GM23248 (cell line): ENCODE data around the gene PIK3C3. TPM values are rescaled to one million over a fixed set of nuclear protein-coding genes. Genes with fewer than 3 reads are reported as not detected.
"Not testable (repeated sequence)": the region's sequence is repeated elsewhere in the genome, so short reads cannot be mapped to it uniquely, and the experiment has no call there.

ENCODE experiments used
- DNase-seq: peaks from one replicate; pipeline ENCODE4 v3.0.0-alpha.2; 2015
- H2AFZ ChIP-seq: fragments of 200-600 bp; sonication (generic); 2 replicates; pipeline ENCODE4 v1.6.1; 2016; ENCODE audit warnings: antibody characterized with exemption
- H3F3A ChIP-seq: fragments of 200-600 bp; sonication (generic); 2 replicates; pipeline ENCODE4 v1.6.1; 2016; ENCODE audit warnings: mild to moderate bottlenecking, antibody characterized with exemption, mixed run types; ENCODE audit not compliant: insufficient read depth
- H3K27ac ChIP-seq: fragments of 200-600 bp; sonication (generic); 2 replicates; pipeline ENCODE4 v1.5.1; 2016; ENCODE audit warnings: mild to moderate bottlenecking
- H3K27me3 ChIP-seq: fragments of 200-600 bp; sonication (generic); replicated peaks from 2 replicates; pipeline ENCODE4 v1.6.1; 2016; ENCODE audit warnings: mild to moderate bottlenecking; ENCODE audit not compliant: insufficient read depth
- H3K36me3 ChIP-seq: fragments of 200-600 bp; sonication (generic); 2 replicates; pipeline ENCODE4 v1.6.1; 2016; ENCODE audit warnings: low read depth, mild to moderate bottlenecking
- H3K4me1 ChIP-seq: fragments of 200-600 bp; sonication (generic); 2 replicates; pipeline ENCODE4 v1.6.1; 2016; ENCODE audit warnings: mild to moderate bottlenecking; ENCODE audit not compliant: insufficient read depth
- H3K4me2 ChIP-seq: fragments of 200-600 bp; sonication (generic); one replicate; pipeline ENCODE4 v1.6.1; 2016; ENCODE audit warnings: mild to moderate bottlenecking; ENCODE audit not compliant: unreplicated experiment
- H3K4me3 ChIP-seq: fragments of 200-600 bp; sonication (generic); 2 replicates; pipeline ENCODE4 v1.5.1; 2016; ENCODE audit warnings: mild to moderate bottlenecking
- H3K79me2 ChIP-seq: fragments of 200-600 bp; sonication (generic); 2 replicates; pipeline ENCODE4 v1.6.1; 2016; ENCODE audit warnings: mild to moderate bottlenecking; ENCODE audit not compliant: insufficient read depth
- H3K9ac ChIP-seq: fragments of 200-600 bp; sonication (generic); 2 replicates; pipeline ENCODE4 v1.6.1; 2016; ENCODE audit warnings: mild to moderate bottlenecking
- H3K9me2 ChIP-seq: fragments of 200-600 bp; sonication (generic); 2 replicates; pipeline ENCODE4 v1.6.1; 2016; ENCODE audit warnings: mixed run types, mild to moderate bottlenecking, moderate library complexity; ENCODE audit not compliant: insufficient read depth
- H3K9me3 ChIP-seq: fragments of 200-600 bp; sonication (generic); one replicate; pipeline ENCODE4 v1.6.1; 2017; ENCODE audit warnings: low read depth
- H4K20me1 ChIP-seq: fragments of 200-600 bp; sonication (generic); 2 replicates; pipeline ENCODE4 v1.6.0; 2016; ENCODE audit not compliant: insufficient read depth
- EZH2 ChIP-seq: fragments of 200-600 bp; sonication (generic); IDR thresholded peaks from 2 replicates; pipeline ENCODE4 v1.6.1; 2018; ENCODE audit warnings: antibody characterized with exemption, mild to moderate bottlenecking; ENCODE audit not compliant: insufficient read depth, poor library complexity, severe bottlenecking
- EZH2phosphoT487 ChIP-seq: fragments of 200-600 bp; sonication (generic); IDR thresholded peaks from 2 replicates; pipeline ENCODE4 v1.6.1; 2018; ENCODE audit warnings: antibody characterized with exemption, moderate library complexity, mild to moderate bottlenecking, low read depth; ENCODE audit not compliant: insufficient read depth
- WGBS, 2 experiments: methylation state at CpG; one replicate each; pipeline ENCODE4 v1.1.6; 2015 to 2017; ENCODE audit warnings: low lambda C conversion rate in 2 of 2, low coverage in 1 of 2; ENCODE audit errors: missing lambda C conversion rate in 2 of 2; 5-methylcytosine and 5-hydroxymethylcytosine counted together
- in situ Hi-C: fragments of 300-500 bp; cut with MboI; formaldehyde crosslinking; loops from 2 replicates; pipeline ENCODE4 v1.15.0; 2020
- polyA plus RNA-seq: library from polyadenylated mRNA; unstranded; fragments of >200 nt; fragmentation: Nextera tagmentation; extraction: Ambion mirVana; gene quantifications from 2 replicates; pipeline ENCODE4 v1.2.1, GENCODE V29; 2016
- total RNA-seq: library from RNA; depleted of rRNA; stranded (reverse); fragments of >200 nt; shearing (Covaris generic); gene quantifications from 2 replicates; pipeline ENCODE4 v1.2.3, GENCODE V29; 2014

Gene PIK3C3
- total and polyA plus RNA-seq, 2 experiments from 2014 or later: 45.0 to 50.3 TPM

- in situ Hi-C loops: loop anchor here (25.0 kb wide), 2 partner anchors 179 to 1154 kb away; no protein-coding TSS in a partner anchor
- no peak for DNase-seq
These were observed 152.8 kb downstream of the PIK3C3 start for GRCh38 chr18:42107691-42108450.

GRCh38 chr18:42112147-42112546 is 157.1 kb downstream of the PIK3C3 start:
- peaks cover 19% of the 10 kb centered on the region for H3K4me1 ChIP-seq
- in situ Hi-C loops: loop anchor here (25.0 kb wide), 2 partner anchors 175 to 1150 kb away; no protein-coding TSS in a partner anchor
- H3F3A ChIP-seq, H4K20me1 ChIP-seq, H3K9me3 ChIP-seq, H3K9me2 ChIP-seq, H3K9ac ChIP-seq, H3K4me2 ChIP-seq, H3K27ac ChIP-seq, H3K36me3 ChIP-seq, DNase-seq, H3K27me3 ChIP-seq, H3K4me3 ChIP-seq, H3K79me2 ChIP-seq: not testable (repeated sequence)
- 0 out of 2 replicates have a peak overlapping the region, but pooled peaks have one; percentile 45 for H2AFZ ChIP-seq
- 94 to 96% methylated on average over 5 of the region's 5 CpGs for WGBS, 2 experiments

More at GRCh38 chr18:42107691-42108450, 152.8 kb downstream of the PIK3C3 start:
- H3K9me3 ChIP-seq: no peaks in the 10 kb centered on the region
- WGBS, 2 experiments: 78% methylated on average over 10 of the region's 10 CpGs
- no peak overlapping the region for H3K9ac ChIP-seq
- no peaks in the 10 kb centered on the region for H3F3A ChIP-seq
- no peaks in the 10 kb centered on the region for H3K79me2 ChIP-seq
- no peaks in the 10 kb centered on the region for H3K9me2 ChIP-seq
- no peaks in the 10 kb centered on the region for H3K27me3 ChIP-seq
- no peaks in the 10 kb centered on the region for H4K20me1 ChIP-seq
- H3K4me1 ChIP-seq: peaks cover 6% of the 10 kb centered on the region; the same call in 1 of the 2 replicates
- no peak overlapping the region for H3K4me2 ChIP-seq
- TF ChIP-seq EZH2 (no peak), EZH2phosphoT487 (no peak)
- H2AFZ ChIP-seq: no peak overlapping the region
- H3K4me3 ChIP-seq: no peak overlapping the region
- H3K27ac ChIP-seq: no peak overlapping the region
- no peaks in the 10 kb centered on the region for H3K36me3 ChIP-seq

- Histone ChIP-seq H3K9me2 (no peaks in the 10 kb centered on the region), H3K27ac (no peak overlapping the region), H3K4me2 (peak overlapping the region; percentile 10), H3K36me3 (no peaks in the 10 kb centered on the region), H3K79me2 (no peaks in the 10 kb centered on the region), H3K27me3 (no peaks in the 10 kb centered on the region), H3F3A (no peaks in the 10 kb centered on the region), H2AFZ (peak overlapping the region; percentile 97), H3K9me3 (no peaks in the 10 kb centered on the region), H3K9ac (no peak overlapping the region), H3K4me3 (no peak overlapping the region), H3K4me1 (peaks cover 19% of the 10 kb centered on the region), H4K20me1 (no peaks in the 10 kb centered on the region)
- 65 to 69% methylated on average over 10 of the region's 10 CpGs for WGBS, 2 experiments
- in situ Hi-C loops: loop anchor here (25.0 kb wide), 2 partner anchors 174 to 1149 kb away; no protein-coding TSS in a partner anchor
- peak; percentile 11 for DNase-seq
- no peak for TF ChIP-seq EZH2phosphoT487
- TF ChIP-seq EZH2: no peak
These were observed 157.8 kb downstream of the PIK3C3 start for GRCh38 chr18:42112657-42113420.

- H3K4me2 ChIP-seq: peak overlapping the region; percentile 48
- peak; percentile 53 for DNase-seq
- H3K4me1 ChIP-seq: peaks cover 19% of the 10 kb centered on the region
- no peak for TF ChIP-seq EZH2
- TF ChIP-seq EZH2phosphoT487: no peak
- WGBS, 2 experiments: 34 to 39% methylated on average over 5 of the region's 5 CpGs
- no peaks in the 10 kb centered on the region for H4K20me1 ChIP-seq
- no peaks in the 10 kb centered on the region for H3K9me2 ChIP-seq
- H3K27ac ChIP-seq: peak overlapping the region; percentile 62
- no peaks in the 10 kb centered on the region for H3K9me3 ChIP-seq
- H3K36me3 ChIP-seq: no peaks in the 10 kb centered on the region
- in situ Hi-C loops: loop anchor here (25.0 kb wide), 2 partner anchors 174 to 1149 kb away; no protein-coding TSS in a partner anchor
- no peaks in the 10 kb centered on the region for H3F3A ChIP-seq
- peak overlapping the region; percentile 72 for H3K9ac ChIP-seq
- H3K79me2 ChIP-seq: no peaks in the 10 kb centered on the region
- peak overlapping the region; percentile 97 for H2AFZ ChIP-seq
- H3K27me3 ChIP-seq: no peaks in the 10 kb centered on the region
- no peak overlapping the region for H3K4me3 ChIP-seq
These were observed 158.6 kb downstream of the PIK3C3 start for GRCh38 chr18:42113529-42114191.
